GM18517 (cell line): ENCODE results near the gene FAF1.
"Not testable (repeated sequence)": the region's sequence is repeated elsewhere in the genome, so short reads cannot be mapped to it uniquely, and the experiment has no call there.

Experiments used
- ATAC-seq: cut with Tn5 transposase; IDR thresholded peaks from one replicate; pipeline ENCODE4 v1.9.1; 2021; ENCODE audit warnings: mild to moderate bottlenecking, moderate library complexity; ENCODE audit not compliant: unreplicated experiment

Gene FAF1

DNA sequence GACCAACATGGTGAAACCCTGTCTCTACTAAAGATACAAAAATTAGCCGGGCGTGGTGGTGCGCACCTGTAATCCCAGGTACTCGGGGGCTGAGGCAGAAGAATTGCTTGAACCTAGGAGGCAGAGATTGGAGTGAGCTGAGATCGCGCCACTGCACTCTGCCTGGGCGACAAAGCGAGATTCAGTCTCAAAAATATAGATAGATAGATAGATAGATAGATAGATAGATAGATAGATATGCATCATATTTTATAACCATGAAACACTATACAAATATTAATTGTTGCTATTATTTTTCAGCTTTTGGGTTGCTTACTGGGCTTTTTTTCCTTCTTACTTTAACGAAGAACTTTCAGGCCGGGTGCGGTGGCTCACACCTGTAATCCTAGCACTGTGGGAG is 4.8 kb upstream of the FAF1 start:
- no peak for ATAC-seq

- ATAC-seq: no peak
Measured at GRCh38 chr1:50959303-50959912, 659 bp downstream of the FAF1 start.

- no peak for ATAC-seq
Measured at GRCh38 chr1:50955116-50955515, 5.0 kb downstream of the FAF1 start.

GRCh38 chr1:50952566-50952965 is 7.5 kb downstream of the FAF1 start:
- ATAC-seq: not testable (repeated sequence)

DNA sequence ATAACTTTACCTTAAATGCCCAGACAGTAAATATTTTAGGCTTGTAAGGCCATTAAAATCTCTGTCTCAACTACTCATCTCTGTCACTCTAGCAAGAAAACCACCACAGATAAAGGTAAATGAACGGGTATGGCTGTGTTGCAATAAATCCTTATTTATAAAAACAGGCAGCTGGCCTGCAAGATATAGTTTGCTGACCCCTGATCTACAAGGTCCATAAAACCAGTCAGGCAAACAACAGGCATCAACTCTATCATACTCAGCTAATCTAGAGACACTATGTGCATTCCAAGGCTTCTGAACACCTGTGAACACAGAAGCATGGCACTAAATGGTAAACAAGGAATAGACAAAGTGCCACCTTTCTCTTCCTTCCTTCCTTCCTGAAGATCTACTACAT is 9.7 kb downstream of the FAF1 start:
- ATAC-seq: no peak

- no peak for ATAC-seq
Measured at GRCh38 chr1:50949286-50949982, 10.6 kb downstream of the FAF1 start.

DNA sequence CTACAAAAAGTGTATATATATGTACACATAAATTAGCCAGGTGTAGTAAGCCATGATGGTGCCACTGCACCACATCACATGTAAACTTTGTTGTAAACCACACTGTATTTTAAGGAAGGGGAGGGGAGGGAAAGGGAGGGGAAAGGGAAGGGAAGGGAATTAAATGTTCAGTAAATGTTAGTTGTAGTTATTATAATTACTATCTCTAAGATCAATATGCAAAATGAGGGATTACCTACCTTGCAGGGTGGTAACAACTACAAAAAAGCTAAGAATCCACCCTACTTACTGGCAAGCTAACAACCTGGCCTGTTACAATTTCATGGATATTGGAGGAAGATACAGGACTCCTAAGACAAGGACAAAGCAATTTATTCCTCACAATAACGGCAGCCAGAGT is 17.7 kb downstream of the FAF1 start:
- ATAC-seq: no peak

DNA sequence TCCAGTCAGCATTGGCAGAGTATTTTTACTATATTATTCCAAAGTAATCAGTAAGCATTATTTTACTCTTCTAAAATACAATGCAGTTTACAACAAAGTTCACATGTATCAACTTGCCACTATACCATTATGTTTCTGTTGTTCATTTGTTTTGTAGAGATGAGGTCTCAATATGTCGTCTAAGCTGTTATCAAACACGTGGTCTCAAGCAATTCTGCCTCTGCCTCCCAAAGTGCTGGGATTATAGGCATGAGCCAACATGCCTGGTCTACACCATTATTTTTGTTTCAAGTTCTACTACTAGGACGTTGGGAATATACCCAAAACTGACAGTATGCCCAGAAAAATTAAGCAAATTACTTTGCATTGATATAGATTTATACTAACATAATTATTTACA is 19.8 kb downstream of the FAF1 start:
- no peak for ATAC-seq

- no peak for ATAC-seq
Measured at GRCh38 chr1:50936321-50936720, 23.7 kb downstream of the FAF1 start.

- not testable (repeated sequence) for ATAC-seq
Measured at GRCh38 chr1:50935276-50935675, 24.8 kb downstream of the FAF1 start.

GRCh38 chr1:50934838-50935237 is 25.2 kb downstream of the FAF1 start:
- ATAC-seq: no peak

GRCh38 chr1:50933770-50934169 is 26.3 kb downstream of the FAF1 start:
- ATAC-seq: not testable (repeated sequence)

DNA sequence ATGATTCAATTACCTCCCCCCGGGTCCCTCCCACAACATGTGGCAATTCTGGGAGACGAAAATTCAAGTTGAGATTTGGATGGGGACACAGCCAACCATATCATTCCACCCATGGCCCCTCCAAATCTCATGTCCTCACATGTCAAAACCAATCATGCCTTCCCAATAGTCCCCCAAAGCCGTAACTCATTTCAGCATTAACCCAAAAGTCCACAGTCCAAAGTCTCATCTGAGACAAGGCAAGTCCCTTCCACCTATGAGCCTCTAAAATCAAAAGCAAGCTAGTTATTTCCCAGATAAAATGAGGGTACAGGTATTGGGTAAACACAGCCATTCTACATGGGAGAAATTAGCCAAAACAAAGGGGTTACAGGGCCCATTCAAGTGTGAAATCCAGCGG is 28.0 kb downstream of the FAF1 start:
- ATAC-seq: not testable (repeated sequence)

- no peak for ATAC-seq
Measured at GRCh38 chr1:50930965-50931737, 28.9 kb downstream of the FAF1 start.

DNA sequence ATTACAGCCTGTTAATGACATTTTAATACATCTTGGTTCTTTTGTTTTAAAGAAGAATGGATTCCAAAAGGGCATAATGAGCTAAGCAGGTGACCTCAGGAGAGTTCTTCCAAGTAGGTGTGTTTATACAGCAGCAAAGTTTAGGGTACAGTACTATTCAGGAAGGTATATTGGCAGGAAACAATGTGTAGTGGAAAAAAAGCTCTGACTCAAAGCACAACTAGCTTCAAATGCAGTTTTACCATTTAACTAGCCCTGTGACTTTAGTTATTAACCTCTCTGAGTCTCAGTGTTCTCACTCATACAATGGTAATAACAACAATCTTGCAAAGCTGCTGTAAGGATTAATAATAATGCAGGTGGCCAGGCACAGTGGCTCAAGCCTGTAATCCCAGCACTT is 29.9 kb downstream of the FAF1 start:
- peak; percentile 73 for ATAC-seq

- no peak for ATAC-seq
Measured at GRCh38 chr1:50929376-50929958, 30.6 kb downstream of the FAF1 start.

GRCh38 chr1:50923564-50923963 is 36.5 kb downstream of the FAF1 start:
- no peak for ATAC-seq

- ATAC-seq: no peak
Measured at GRCh38 chr1:50921029-50921428, 39.0 kb downstream of the FAF1 start.

GRCh38 chr1:50920409-50920808 is 39.7 kb downstream of the FAF1 start:
- no peak for ATAC-seq

GRCh38 chr1:50917138-50918137 is 42.6 kb downstream of the FAF1 start:
- ATAC-seq: peak; percentile 55
